VCaP (cell line): Measurements from ENCODE around the gene PADI1.

Source experiments
- H3K27ac ChIP-seq: fragments of 450-650 bp; 2 replicates; pipeline ENCODE4 v1.5.1; 2017
- TF ChIP-seq, protein P1 (sequence below): fragments of 450-650 bp; conservative IDR thresholded peaks from 2 replicates; pipeline ENCODE4 v1.5.1; 2017; ENCODE audit warnings: mild to moderate bottlenecking, moderate library complexity

PADI1 gene

GRCh38 chr1:17278996-17279830, 74.3 kb downstream of the PADI1 start:
- no peak overlapping the region for H3K27ac ChIP-seq

GRCh38 chr1:17280436-17280835, 75.5 kb downstream of the PADI1 start:
- H3K27ac ChIP-seq: no peak overlapping the region

More at GRCh38 chr1:17278996-17279830, 74.3 kb downstream of the PADI1 start:
- TF ChIP-seq, protein P1, sequence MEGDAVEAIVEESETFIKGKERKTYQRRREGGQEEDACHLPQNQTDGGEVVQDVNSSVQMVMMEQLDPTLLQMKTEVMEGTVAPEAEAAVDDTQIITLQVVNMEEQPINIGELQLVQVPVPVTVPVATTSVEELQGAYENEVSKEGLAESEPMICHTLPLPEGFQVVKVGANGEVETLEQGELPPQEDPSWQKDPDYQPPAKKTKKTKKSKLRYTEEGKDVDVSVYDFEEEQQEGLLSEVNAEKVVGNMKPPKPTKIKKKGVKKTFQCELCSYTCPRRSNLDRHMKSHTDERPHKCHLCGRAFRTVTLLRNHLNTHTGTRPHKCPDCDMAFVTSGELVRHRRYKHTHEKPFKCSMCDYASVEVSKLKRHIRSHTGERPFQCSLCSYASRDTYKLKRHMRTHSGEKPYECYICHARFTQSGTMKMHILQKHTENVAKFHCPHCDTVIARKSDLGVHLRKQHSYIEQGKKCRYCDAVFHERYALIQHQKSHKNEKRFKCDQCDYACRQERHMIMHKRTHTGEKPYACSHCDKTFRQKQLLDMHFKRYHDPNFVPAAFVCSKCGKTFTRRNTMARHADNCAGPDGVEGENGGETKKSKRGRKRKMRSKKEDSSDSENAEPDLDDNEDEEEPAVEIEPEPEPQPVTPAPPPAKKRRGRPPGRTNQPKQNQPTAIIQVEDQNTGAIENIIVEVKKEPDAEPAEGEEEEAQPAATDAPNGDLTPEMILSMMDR: no peak

DNA sequence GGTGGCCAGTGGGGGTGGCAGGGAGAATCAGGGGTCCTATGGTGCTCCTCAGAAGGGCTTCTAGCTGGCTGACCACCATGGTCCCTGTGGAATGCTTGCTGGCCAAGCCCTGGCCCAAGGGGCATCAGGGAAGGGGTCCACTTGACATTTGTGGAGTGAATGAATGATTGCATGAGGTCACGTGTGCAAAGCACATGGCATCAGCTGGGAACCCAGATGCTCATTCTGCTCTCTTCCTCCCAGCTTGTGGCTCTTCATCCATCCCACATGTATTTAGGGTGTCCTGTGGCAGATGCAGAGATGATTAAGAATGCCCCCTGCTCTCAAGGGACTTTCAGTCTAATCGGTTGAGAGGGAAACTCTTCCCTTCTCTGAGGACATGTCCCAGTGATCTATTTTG, 76.0 kb downstream of the PADI1 start:
- H3K27ac ChIP-seq: no peak overlapping the region
- TF ChIP-seq, protein P1: no peak

More at GRCh38 chr1:17280436-17280835, 75.5 kb downstream of the PADI1 start:
- TF ChIP-seq, protein P1: no peak

GRCh38 chr1:17281775-17282181, 76.8 kb downstream of the PADI1 start:
- no peak overlapping the region for H3K27ac ChIP-seq
- TF ChIP-seq, protein P1: no peak

GRCh38 chr1:17282836-17283235, 77.9 kb downstream of the PADI1 start:
- H3K27ac ChIP-seq: no peak overlapping the region
- TF ChIP-seq, protein P1: no peak

GRCh38 chr1:17286646-17287045, 81.7 kb downstream of the PADI1 start:
- no peak overlapping the region for H3K27ac ChIP-seq
- TF ChIP-seq, protein P1: no peak

- H3K27ac ChIP-seq: no peak overlapping the region
- TF ChIP-seq, protein P1: no peak
Observed at GRCh38 chr1:17287130-17287776, 82.3 kb downstream of the PADI1 start.
